CD4-positive, alpha-beta T cell treated with Interleukin-4 for 1 hour (primary cell): ENCODE measurements around the gene AFDN.

ENCODE experiments used
- DNase-seq, 2 donors: peaks; one replicate each; pipeline ENCODE4 v3.0.0-alpha.2; 2020 to 2022

AFDN gene

DNA sequence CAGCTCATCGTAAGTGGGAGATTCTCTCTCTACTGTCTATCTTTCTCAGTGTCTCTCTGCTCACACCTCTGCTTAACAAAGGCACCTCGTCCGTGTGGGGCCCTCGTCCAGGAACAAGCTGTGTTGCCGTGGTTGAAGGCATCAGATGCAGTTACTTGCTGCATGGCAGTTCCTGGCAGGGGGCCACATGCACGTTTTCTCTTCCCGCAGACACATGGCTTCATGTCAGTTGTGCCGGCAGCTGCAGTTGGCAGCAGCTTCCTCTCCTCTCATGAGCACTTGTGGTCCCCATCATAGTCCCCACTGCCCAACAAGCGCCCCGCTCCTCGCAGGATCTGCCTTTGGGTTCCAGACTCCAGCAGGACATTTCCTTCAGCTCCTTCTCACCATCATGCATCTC is 7.1 kb upstream of the AFDN start:
- DNase-seq: no peak

DNA sequence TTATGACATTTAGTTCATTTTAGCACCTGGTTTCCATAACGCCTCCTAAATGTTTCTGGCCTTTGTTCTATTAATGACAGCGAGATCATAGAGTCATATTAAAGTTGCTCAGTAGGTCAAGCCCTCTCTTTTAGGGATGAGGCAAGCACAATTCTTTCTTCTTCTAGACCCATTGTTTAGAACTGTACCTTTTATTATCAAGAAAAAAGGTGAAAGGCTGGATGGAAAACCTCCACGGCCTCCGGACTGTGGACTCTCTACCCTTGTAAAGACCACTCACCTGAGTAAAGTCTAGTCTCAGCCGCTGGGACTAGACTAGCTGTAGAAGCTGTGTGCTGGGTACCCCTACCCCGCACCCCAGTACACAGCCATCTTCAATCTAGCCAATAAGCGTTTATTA is 6.0 kb upstream of the AFDN start:
- no peak for DNase-seq

DNA sequence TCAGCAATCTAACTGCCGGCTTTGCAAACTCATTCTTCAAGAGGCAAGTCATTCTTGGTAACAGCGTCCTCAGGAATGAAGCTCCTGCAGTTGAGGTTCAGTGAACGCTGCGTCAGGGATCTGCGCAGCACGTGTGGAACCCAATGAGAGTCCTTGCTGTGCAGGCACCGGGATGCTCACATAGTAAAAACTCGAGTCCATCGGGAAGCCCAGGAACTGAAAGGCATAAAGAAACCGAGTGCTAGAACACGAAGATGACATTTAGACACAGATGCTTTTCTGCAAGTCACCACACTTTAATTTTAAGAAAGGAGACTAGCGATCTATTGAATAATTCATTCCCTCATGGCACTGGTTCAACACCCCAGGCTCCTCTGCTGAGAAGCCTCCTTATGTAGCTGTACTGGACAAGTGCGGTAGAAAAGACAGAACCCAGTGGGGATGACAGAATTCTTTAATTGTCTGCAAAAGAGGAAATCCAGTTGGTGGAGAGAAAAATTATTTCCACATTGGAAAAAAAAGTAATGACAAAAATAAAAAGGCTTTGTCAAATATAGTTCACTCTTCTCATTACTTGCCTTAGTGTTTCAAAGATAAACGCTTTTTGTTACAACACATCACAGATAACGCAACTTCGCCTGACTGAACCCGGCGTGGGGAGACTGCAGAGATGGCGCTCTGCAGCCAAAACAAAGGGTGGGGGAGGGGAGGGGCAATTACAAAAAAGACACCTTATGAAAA is 1.9 kb upstream of the AFDN start:
- DNase-seq: no peak

DNA sequence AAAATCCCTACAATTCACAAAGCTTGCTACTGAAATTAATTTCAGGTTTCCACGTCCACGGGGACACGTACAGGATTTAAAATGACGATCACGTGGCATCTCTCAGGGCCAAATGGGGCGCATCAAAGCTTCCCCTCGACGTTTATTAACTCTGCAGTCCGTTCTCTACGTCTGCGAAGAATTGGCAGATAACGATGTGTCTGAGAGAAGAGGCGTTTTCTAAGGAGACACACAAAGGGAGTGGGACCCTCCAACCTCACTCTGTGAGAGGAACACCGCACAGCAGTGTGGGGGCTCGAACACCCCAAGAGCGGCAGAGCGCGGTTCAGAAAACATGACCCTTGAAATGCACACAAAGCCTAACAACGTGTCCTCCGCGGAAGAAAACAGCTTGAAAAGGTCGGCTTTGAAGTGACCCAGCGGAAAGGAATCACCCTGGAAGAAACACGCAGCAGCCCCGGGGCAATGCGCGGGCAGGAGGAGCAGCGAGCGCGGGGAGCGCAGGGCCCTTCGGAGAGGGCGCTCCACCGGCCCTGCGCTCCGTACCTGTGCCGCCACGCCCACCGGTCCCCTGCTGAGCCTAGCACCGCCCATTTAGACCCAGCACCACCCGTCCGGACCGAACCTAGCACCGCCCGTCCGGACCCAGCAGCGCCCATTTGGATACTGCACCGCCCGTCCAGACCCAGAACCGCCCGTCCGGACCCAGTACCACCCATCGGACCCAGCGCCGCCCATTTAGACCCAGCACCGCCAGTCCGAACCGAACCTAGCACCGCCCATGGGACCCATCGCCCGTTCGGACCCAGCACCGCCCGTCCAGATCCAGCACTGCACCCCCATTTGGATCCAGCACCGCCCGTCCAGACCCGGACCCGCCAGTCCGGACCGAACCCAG is 1.1 kb upstream of the AFDN start:
- peak in 1 of 2 donors; percentile 22 for DNase-seq

DNA sequence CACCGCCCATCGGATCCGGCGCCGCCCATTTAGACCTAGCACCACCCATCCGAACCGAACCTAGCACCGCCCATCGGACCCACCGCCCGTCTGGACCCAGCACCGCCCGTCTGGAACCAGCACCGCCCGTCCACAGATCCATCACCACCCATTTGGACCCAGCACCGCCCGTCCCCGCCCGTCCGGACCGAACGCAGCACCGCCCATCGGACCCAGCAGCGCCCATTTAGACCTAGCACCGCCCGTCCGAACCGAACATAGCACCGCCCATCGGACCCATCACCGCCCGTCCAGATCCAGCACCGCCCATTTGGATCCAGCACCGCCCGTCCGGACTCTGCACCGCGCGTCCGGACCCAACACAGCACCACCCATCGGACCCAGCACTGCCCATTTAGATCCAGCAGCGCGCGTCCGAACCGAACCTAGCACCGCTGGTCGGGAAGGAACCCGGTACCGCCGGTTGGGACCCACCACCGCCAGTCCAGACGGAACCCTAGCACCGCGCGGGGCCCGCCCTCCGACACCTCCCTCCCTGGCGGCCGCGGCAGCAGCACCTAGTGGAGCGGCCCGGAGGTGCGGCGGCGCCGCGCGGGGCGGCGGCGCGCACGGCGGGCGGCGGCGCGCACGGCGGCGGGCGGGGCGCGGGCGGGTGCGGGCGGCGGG is 348 bp upstream of the AFDN start:
- peak; percentile 47 to 66 for DNase-seq

DNA sequence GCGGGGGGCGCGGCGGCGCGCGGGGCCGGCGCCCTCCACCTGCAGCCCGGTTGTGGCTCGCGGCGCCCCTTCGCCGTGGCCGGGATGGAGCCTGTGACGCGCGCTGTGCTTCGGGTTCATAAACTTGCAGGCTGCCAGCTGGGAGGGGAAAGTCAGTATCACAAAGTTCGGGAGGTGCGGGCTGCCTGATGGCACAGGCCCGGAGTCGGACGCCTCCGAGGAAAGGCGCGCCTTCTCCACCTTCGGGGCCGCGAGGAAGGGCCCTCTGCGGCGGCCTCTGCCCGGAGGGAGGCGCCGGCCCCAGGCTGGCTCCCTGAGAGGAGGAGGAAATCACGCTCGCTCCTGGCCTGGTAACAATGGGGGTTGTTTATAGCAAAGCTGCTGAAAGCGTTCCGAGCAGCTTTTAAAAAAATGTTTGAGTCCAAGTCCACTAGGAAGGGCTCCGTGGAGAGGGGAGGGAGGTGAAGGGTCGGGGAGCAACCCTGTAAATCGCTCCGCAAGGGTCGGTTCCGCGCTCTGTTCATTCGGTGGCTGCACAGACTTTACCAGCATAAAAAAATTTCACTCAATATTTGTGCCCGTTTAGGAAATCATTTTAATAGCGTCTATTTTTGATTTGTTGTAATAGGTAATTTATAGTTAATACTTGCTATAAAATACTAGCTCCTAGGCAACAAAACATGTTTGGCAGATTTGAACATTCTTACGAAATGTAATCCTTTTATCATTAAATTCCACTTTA is 1.0 kb downstream of the AFDN start:
- peak in 1 of 2 donors; percentile 34 for DNase-seq

DNA sequence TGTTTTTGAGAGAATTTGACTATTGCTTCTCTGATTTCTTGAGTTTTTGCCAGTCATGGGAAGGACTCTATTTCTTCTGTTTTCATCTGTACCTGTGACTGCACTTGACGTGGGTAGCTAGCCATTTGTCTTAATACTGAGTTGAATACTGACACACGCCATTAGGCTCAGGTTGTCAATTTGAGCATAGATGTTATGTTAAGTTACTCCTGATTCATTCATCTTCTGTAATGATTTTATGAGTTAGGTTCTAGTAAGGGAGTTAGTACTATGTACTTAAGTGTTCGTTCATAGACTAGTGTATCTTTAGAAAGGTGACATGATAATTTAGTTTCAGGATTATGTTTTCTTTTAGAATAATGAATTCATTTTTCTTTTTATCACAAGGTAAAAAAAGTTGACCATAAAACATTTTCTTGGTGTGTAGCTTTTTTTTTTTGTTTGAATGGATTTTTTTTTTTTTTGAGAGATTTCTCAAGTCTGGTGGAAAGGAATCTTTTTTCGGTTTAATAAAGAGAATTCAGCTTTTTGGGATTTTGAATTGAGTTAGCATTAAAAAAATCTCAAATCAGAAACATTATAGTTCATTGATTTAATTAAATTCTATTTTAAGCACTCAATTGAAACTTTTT is 1.7 kb downstream of the AFDN start:
- no peak for DNase-seq

DNA sequence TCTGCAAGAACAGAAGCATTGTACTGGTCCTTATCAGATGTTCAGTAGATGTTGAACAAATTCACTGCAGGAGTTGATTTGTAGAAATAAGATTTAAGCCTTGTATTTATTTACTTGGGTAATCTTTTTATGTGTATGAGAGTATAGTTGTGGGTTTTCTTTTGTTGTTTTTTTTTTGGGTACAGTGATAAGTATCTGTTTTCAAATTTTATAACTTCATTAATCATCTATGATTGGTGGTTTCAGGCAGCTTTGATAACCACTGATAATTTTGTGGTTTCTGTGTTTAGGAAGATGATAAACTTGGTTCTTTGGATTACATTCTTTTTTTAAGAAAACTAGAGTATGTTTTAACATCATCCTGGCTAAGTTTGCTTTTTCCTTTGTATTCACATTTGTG is 2.8 kb downstream of the AFDN start:
- no peak for DNase-seq

DNA sequence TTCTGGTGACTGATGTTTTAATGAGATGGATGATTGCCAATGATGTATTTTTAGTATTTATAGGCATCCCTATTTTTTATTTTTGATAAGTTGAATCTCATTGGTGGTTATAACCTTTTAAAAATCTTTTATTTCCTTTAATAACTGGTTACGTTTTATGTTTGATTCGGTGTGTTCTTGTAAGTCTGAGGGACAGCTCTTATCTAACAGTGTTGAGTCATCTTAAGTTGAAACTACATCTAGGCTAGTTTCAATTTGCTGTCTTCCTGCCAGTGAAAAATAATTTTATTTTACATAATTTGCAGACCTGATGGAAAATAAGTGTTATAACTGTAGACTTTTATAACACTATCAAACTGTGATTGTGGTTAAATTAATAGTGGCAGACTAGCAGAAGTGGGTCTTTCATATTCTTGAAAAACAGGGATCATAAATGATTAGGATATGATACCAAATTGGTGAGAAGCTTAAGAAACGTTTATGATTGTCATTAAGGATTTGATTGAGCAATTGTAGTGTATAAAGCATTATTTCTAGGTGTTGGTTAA is 4.6 kb downstream of the AFDN start:
- no peak for DNase-seq

DNA sequence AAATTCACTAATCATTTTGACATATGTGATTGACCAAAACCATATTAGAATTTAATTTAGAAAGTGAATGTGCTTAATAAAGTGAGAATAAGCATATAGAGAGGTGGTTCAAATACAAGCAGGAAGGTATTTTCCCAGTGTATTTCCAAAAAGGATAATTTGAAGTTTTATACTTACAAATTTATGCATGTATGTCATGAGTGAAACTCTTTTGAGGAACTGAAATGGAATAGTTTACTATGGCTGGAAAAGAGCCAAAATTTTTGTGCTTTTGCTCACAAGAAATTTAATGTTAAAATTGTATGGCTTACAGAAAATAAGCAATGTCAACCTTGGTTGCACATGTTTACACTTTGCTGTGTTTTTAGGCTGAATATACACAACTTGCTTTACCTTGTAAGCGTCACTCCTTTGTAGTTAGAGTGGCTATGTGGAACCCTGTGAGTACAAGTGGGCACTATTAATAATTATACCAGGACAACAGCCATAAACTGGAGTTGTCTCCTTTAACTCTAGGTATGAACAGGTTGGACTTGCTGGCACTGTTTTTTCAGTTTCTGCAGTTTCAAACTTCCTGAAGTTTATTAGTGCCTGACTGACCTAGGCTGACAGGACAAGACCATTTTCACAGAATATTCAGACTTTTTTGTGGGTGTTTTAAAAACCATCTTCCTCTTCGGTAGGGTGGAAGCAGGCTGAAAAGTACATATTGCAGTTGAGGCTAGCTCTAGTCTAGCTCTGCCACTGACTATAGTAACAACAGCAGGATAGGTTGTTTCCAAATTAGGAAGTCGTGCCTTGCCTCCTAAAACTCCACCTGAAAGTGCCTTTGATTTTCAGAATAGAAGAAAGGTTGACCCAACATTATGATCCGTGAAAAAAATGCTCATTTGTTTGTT is 6.0 kb downstream of the AFDN start:
- DNase-seq: no peak

DNA sequence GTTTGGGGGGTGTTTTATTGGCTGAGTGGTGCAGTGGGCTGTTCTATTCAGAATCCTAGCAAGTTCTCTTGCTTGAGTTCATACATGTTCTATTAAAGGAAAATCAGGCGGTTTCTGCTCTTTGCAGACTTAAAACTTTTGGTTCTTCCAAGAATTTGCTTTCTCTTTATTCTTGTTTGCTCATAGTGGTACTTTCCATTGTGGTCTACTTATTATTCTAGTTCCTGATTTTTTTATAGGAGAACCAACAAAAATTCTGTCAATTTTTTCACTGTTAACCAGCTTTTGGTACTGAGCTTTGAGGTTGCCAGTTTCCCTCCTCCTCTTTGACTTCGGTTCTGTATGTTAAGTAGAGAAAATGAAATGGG is 6.7 kb downstream of the AFDN start:
- DNase-seq: no peak

DNA sequence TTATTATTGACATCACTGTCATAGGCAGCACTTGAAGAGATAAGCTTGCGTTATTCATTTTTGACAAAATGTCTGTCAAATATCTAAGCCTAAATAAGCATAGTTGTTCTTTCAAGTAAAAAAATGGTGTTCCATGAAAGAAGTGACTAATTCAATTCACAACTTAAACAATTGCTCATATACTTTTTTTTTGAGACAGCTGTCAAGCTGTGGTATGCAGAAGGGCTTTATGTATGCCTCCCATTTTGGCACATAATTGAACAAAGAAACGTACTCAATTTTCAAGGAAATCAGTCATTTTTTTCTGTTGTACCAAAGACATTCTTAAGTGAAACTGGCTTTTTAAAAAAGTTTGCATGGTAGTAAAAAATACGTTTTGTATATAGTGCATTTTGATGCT is 8.5 kb downstream of the AFDN start:
- DNase-seq: no peak

DNA sequence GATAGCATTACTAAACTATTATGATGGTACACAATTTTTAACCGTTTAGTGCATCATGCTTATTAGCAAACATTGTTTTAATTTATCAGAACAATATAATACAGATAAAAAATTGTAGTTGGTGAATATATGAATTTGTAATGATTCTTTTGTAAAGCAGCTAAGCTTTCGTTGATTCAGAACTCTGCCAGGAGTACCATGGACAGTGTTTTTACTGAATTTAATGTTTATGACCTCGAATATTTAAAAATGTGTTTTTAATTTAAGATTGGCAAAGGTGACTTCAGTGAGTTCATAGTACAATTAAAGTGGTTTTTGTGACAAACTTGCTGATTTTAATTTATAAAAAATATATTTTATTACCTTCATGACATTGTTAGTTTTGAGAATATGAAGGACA is 10.0 kb downstream of the AFDN start:
- no peak for DNase-seq

DNA sequence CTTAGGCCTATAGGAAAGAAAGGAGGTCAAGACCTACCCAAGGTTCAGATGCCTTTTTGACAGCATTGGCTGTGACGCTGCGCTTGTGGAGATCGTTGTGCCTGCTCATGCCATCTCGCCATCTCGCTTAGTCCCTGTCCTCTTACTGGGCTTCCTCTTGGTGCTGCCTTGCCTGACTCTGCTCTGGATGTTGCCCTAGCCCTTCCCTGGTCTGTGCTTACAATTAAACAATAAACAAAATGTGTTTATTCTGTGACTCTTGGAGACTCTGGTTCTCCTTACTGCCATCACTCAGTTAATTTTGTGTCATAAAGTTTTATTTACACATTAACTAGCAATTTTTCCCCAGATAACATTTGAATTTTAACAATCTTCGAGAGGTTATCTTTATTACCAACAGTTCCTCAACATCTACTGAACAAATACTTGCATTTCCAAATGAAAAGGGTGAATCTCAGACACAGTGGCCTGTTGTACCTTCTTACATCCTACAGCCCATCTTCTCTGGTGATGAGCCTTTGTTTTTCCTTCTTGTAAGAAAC is 11.6 kb downstream of the AFDN start:
- DNase-seq: no peak

DNA sequence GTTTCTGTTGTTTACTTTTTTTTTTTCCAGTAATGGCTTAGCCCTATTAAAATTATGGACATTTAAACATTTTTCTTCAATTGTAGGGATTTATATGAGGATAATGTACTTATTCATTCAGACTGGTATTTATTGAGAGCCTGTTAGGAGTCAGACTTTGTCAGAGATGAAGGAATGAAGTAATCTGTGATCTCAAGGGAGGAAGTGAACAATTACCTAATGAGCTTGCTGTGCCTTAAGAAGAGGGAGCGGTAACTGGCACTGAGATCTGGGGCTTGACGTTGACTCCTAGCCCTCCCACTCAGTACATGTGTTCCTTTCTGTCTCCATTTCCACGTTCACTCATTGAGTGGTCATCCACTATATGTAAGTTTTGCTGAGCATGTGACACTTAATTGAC is 12.6 kb downstream of the AFDN start:
- no peak for DNase-seq

DNA sequence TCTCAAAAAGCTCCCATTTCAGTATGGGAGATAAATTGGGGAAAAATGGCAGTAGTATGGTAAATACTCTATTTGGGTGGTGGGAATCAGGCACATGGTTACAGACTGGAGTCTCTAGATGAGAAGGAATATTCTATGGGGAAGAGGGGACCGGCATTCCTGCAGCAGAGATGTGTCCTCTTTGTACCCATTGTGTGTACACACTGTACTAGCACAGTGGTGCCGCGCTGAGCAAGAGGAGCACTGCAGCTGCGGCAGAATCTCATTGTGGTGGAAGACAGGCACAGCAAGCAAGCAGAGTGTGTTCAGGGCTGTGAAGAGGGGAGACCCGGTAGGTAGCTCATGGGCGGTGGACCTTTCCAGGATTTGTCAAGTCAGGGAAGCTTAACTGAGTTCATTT is 13.0 kb downstream of the AFDN start:
- DNase-seq: no peak

DNA sequence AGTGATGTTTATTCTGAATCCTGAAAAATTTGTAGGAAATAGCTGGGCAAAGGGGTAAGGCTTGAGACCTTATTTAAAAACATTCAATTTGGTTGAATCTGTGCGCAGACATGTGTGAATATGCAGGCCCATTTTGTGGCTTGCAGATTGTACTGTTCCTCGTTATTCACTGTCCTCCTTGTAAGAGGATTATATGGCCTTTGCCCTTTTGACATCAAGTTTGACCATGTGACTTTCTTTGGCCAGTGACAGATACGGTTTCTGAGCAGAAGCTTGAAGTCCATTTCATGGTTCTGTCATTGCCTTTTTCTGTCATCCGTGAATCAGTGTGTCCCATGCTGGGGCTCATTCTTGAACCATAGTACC is 13.4 kb downstream of the AFDN start:
- DNase-seq: no peak

DNA sequence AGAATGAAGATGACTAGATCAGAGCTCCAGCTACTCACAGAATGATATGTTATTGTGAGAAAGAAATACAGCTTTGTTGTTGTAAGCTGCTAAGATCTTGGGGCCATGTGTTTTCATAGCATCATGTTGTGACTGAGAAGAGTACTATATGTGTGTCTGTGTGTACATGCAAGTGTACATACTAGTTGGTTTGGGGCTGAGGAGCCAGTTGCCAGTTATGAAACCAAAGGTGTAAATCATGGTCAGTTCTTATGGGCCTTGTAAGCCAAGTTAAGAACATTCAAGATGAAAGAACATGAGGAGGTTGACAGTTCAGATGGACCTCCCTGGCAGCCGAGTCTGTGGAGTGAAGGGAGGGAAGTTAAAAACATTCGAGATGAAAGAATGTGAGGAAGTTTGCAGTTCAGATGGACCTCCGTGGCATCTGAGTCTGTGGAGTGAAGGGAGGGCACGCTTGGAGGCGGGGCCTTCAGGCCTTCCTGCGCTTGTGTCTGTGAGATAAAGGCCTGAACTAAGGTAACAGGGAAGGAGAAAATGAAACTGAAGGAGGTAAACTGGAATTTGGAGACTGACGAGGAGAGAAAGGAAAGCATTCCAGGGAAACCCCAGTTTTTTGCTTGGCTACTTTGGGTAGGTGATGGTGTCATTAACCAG is 13.9 kb downstream of the AFDN start:
- DNase-seq: no peak

DNA sequence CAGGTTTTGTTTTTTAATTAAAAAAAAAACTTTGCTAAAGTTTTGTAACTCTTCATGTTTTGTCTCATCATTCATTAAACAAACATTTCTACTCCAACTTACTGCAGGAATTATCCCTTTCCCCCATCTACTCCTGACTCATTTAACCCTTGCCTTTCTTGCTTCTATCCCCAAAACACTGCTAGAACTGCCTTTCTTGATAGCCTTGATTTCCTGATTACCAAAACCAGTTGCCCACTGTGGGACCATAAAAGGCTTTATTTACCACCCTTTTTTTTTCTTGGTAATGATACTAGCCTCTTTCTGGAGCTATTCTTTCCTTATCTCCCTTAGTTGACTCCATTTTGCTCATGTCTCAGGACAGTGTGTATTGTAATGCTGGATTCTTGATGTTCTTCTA is 15.3 kb downstream of the AFDN start:
- DNase-seq: no peak

DNA sequence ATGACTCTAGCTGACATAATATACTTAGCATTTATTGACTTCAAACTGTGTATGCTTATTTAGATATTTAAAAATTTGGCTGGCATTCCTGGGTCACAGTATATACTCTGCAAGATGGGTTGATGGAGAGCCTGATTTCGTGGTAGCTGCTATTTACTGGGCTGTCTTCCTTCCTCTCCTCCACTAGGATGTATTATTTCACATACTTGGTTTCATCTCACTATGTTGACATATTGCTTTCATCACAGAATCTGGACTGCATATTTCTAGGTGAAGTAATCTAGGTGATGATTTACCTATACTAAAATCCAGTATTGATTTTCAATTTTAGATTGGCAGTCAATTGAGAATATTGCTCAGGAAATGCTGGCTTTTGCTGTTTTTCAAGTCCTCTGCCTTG is 15.7 kb downstream of the AFDN start:
- DNase-seq: no peak

DNA sequence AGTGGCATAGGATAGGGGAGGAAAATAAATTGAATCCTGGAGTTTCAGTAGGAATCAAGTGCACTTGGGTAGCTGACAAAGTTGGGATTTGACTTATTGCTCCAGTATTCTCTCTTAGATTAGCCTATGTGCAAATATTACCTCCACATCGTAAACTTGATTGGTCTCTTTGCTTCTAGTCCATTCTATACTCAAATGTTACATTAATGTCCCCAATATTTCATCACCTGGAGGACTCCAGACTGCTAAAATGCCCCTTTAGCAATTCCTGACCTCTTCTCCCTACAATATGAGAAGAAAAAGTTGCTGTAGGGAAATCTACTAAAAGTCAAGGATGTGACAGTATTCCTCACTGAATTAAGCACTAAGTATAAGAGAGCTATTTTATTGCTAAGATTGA is 16.3 kb downstream of the AFDN start:
- no peak for DNase-seq
